ENCODE results near the gene SPARC. TPM values are rescaled to one million over a fixed set of nuclear protein-coding genes. Genes with fewer than 3 reads are reported as not detected.

The SPARC gene
- total RNA-seq, 1 experiment from 2014 or later, result 418 TPM

DNA sequence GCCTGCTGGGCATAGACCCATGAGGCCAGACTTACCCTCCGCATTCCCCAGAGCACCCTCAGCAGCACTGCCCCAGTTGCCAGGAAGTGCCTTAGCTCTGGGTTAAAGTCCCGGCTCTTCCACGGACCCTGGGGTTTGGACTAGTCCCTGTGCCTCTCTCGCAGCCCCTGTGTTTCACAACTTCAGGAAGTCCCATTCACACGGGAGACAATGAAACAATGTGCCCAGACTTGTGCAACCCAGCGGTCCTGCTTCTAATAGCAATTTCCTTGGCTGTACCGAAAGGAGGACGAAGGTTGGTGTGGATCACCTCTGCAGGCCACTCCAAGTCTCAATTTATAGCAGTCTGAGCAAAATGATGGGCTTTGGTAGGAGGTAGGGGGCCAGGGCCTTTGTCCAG, 53.8 kb downstream of the SPARC start:
- ChIA-PET POLR2A (no interaction called here), CTCF (interaction anchor here (1.9 to 2.0 kb wide), 2 partner anchors 19 to 26 kb away, joined by 4 to 12 read pairs; no protein-coding TSS in a partner anchor)
- no peaks in the 10 kb centered on the region for H3K9me3 Mint-ChIP-seq
- ATAC-seq (no peak), DNase-seq (ENCODE audit: low spot score) (no peak)
- no peak for TF ChIP-seq TEAD1 (CRISPR knock-in tag; IDR thresholded peaks at IDR 0.05)
- TF ChIP-seq SMAD3 (CRISPR knock-in tag; IDR thresholded peaks at IDR 0.05; ENCODE audit: borderline replicate concordance), result no peak
- no peak for TF ChIP-seq CBFB (CRISPR knock-in tag; IDR thresholded peaks at IDR 0.05; ENCODE audit: low read depth)
- TF ChIP-seq, protein P1, sequence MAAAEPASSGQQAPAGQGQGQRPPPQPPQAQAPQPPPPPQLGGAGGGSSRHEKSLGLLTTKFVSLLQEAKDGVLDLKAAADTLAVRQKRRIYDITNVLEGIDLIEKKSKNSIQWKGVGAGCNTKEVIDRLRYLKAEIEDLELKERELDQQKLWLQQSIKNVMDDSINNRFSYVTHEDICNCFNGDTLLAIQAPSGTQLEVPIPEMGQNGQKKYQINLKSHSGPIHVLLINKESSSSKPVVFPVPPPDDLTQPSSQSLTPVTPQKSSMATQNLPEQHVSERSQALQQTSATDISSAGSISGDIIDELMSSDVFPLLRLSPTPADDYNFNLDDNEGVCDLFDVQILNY (CRISPR knock-in tag; IDR thresholded peaks at IDR 0.05), result no peak
- TF ChIP-seq, protein P2, sequence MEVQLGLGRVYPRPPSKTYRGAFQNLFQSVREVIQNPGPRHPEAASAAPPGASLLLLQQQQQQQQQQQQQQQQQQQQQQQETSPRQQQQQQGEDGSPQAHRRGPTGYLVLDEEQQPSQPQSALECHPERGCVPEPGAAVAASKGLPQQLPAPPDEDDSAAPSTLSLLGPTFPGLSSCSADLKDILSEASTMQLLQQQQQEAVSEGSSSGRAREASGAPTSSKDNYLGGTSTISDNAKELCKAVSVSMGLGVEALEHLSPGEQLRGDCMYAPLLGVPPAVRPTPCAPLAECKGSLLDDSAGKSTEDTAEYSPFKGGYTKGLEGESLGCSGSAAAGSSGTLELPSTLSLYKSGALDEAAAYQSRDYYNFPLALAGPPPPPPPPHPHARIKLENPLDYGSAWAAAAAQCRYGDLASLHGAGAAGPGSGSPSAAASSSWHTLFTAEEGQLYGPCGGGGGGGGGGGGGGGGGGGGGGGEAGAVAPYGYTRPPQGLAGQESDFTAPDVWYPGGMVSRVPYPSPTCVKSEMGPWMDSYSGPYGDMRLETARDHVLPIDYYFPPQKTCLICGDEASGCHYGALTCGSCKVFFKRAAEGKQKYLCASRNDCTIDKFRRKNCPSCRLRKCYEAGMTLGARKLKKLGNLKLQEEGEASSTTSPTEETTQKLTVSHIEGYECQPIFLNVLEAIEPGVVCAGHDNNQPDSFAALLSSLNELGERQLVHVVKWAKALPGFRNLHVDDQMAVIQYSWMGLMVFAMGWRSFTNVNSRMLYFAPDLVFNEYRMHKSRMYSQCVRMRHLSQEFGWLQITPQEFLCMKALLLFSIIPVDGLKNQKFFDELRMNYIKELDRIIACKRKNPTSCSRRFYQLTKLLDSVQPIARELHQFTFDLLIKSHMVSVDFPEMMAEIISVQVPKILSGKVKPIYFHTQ (CRISPR knock-in tag; IDR thresholded peaks at IDR 0.05), result no peak
- TF ChIP-seq, protein P3, sequence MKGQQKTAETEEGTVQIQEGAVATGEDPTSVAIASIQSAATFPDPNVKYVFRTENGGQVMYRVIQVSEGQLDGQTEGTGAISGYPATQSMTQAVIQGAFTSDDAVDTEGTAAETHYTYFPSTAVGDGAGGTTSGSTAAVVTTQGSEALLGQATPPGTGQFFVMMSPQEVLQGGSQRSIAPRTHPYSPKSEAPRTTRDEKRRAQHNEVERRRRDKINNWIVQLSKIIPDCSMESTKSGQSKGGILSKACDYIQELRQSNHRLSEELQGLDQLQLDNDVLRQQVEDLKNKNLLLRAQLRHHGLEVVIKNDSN (CRISPR knock-in tag; IDR thresholded peaks at IDR 0.05), result no peak
- no peak overlapping the region for H3K27ac Mint-ChIP-seq
- H3K4me3 Mint-ChIP-seq, result no peak overlapping the region
- peaks cover 21% of the 10 kb centered on the region for H3K27me3 Mint-ChIP-seq (ENCODE audit: low read depth)
- no peaks in the 10 kb centered on the region for H3K36me3 Mint-ChIP-seq
- 0 out of 2 replicates have a peak, but pooled peaks cover 4% of the 10 kb centered on the region for H3K4me1 Mint-ChIP-seq

DNA sequence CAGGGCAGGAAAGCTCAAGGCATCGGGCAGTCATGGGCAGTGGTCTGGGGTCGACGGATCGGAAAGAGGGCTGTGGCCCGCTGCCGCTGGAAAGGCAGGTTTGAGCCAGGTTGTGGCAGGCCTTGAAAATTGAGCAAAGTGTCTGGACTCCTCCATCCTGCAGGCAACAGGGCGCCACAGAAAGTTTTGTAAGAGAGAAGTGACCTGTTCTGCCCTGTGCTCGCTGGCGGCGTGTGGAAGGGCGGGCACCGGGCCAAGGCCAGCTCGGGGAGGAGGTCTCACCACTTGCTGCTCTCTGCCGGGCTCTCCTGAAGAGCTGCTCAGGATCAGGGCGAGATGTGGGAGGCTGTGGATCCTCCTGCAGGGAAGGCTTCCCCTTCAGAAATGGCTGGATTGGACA, 54.2 kb downstream of the SPARC start:
- Mint-ChIP-seq H3K9me3 (no peaks in the 10 kb centered on the region), H3K27me3 (ENCODE audit: low read depth) (peaks cover 19% of the 10 kb centered on the region), H3K4me3 (no peak overlapping the region), H3K4me1 (0 out of 2 replicates have a peak, but pooled peaks cover 4% of the 10 kb centered on the region), H3K36me3 (no peaks in the 10 kb centered on the region), H3K27ac (no peak overlapping the region)
- TF ChIP-seq, protein P4, sequence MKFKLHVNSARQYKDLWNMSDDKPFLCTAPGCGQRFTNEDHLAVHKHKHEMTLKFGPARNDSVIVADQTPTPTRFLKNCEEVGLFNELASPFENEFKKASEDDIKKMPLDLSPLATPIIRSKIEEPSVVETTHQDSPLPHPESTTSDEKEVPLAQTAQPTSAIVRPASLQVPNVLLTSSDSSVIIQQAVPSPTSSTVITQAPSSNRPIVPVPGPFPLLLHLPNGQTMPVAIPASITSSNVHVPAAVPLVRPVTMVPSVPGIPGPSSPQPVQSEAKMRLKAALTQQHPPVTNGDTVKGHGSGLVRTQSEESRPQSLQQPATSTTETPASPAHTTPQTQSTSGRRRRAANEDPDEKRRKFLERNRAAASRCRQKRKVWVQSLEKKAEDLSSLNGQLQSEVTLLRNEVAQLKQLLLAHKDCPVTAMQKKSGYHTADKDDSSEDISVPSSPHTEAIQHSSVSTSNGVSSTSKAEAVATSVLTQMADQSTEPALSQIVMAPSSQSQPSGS (CRISPR knock-in tag; IDR thresholded peaks at IDR 0.05; ENCODE audit: borderline replicate concordance, low read depth), result no peak
- ChIA-PET CTCF (interaction anchor here (1.9 to 2.0 kb wide), 2 partner anchors 19 to 26 kb away, joined by 4 to 12 read pairs; no protein-coding TSS in a partner anchor), POLR2A (no interaction called here)
- no peak for DNase-seq (ENCODE audit: low spot score)
- no peak for ATAC-seq

DNA sequence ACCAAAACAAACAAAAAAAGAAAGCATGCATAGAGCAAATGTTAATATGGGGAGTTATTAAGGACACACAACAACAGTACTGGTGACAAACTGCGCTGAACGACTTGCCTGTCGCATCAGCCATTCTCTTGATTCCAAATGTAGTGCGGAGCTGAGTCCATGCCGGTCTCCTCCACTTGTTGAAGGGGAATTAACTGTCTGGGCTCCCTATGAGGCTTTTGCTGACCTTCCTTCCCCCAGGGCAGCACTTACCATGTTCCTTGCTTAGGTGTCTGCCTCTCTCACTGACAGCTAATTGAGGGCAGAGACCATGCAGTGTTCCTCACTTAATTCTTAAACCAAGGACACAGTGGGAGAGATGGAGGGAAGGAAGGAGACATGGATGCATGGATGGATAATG, 54.8 kb downstream of the SPARC start:
- no peak for ATAC-seq
- H3K4me1 Mint-ChIP-seq, result 0 out of 2 replicates have a peak, but pooled peaks cover 4% of the 10 kb centered on the region
- peaks cover 19% of the 10 kb centered on the region for H3K27me3 Mint-ChIP-seq (ENCODE audit: low read depth)
- CTCF ChIA-PET, result interaction anchor here (0.9 to 2.0 kb wide), 3 partner anchors 20 to 27 kb away, joined by 4 to 12 read pairs (median 4); no protein-coding TSS in a partner anchor
- H3K27ac Mint-ChIP-seq, result no peak overlapping the region
- DNase-seq (ENCODE audit: low spot score), result no peak
- no peak overlapping the region for H3K4me3 Mint-ChIP-seq
- no peaks in the 10 kb centered on the region for H3K9me3 Mint-ChIP-seq
- POLR2A ChIA-PET, result no interaction called here
- no peaks in the 10 kb centered on the region for H3K36me3 Mint-ChIP-seq
- no peak for TF ChIP-seq NR1H2 (CRISPR knock-in tag; IDR thresholded peaks at IDR 0.05)
- no peak for TF ChIP-seq KAT7 (CRISPR knock-in tag; IDR thresholded peaks at IDR 0.05; ENCODE audit: borderline replicate concordance)
- TF ChIP-seq RORB (CRISPR knock-in tag; IDR thresholded peaks at IDR 0.05), result no peak
- TF ChIP-seq TP53 (CRISPR knock-in tag; IDR thresholded peaks at IDR 0.05), result no peak
- no peak for TF ChIP-seq SMAD3 (CRISPR knock-in tag; IDR thresholded peaks at IDR 0.05; ENCODE audit: borderline replicate concordance)
- TF ChIP-seq ZNF423 (CRISPR knock-in tag; IDR thresholded peaks at IDR 0.05), result no peak
- no peak for TF ChIP-seq ZNF232 (CRISPR knock-in tag; IDR thresholded peaks at IDR 0.05)
- no peak for TF ChIP-seq EMX1 (CRISPR knock-in tag; IDR thresholded peaks at IDR 0.05)
- no peak for TF ChIP-seq ZNF317 (CRISPR knock-in tag; IDR thresholded peaks at IDR 0.05; ENCODE audit: borderline replicate concordance, low read depth)
- TF ChIP-seq, protein P3 (CRISPR knock-in tag; IDR thresholded peaks at IDR 0.05), result no peak
- TF ChIP-seq ATF1 (CRISPR knock-in tag; IDR thresholded peaks at IDR 0.05), result no peak
- TF ChIP-seq, protein P5, sequence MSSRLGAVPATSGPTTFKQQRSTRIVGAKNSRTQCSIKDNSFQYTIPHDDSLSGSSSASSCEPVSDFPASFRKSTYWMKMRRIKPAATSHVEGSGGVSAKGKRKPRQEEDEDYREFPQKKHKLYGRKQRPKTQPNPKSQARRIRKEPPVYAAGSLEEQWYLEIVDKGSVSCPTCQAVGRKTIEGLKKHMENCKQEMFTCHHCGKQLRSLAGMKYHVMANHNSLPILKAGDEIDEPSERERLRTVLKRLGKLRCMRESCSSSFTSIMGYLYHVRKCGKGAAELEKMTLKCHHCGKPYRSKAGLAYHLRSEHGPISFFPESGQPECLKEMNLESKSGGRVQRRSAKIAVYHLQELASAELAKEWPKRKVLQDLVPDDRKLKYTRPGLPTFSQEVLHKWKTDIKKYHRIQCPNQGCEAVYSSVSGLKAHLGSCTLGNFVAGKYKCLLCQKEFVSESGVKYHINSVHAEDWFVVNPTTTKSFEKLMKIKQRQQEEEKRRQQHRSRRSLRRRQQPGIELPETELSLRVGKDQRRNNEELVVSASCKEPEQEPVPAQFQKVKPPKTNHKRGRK (CRISPR knock-in tag; IDR thresholded peaks at IDR 0.05; ENCODE audit: borderline replicate concordance), result no peak
- TF ChIP-seq, protein P6, sequence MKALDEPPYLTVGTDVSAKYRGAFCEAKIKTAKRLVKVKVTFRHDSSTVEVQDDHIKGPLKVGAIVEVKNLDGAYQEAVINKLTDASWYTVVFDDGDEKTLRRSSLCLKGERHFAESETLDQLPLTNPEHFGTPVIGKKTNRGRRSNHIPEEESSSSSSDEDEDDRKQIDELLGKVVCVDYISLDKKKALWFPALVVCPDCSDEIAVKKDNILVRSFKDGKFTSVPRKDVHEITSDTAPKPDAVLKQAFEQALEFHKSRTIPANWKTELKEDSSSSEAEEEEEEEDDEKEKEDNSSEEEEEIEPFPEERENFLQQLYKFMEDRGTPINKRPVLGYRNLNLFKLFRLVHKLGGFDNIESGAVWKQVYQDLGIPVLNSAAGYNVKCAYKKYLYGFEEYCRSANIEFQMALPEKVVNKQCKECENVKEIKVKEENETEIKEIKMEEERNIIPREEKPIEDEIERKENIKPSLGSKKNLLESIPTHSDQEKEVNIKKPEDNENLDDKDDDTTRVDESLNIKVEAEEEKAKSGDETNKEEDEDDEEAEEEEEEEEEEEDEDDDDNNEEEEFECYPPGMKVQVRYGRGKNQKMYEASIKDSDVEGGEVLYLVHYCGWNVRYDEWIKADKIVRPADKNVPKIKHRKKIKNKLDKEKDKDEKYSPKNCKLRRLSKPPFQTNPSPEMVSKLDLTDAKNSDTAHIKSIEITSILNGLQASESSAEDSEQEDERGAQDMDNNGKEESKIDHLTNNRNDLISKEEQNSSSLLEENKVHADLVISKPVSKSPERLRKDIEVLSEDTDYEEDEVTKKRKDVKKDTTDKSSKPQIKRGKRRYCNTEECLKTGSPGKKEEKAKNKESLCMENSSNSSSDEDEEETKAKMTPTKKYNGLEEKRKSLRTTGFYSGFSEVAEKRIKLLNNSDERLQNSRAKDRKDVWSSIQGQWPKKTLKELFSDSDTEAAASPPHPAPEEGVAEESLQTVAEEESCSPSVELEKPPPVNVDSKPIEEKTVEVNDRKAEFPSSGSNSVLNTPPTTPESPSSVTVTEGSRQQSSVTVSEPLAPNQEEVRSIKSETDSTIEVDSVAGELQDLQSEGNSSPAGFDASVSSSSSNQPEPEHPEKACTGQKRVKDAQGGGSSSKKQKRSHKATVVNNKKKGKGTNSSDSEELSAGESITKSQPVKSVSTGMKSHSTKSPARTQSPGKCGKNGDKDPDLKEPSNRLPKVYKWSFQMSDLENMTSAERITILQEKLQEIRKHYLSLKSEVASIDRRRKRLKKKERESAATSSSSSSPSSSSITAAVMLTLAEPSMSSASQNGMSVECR (CRISPR knock-in tag; IDR thresholded peaks at IDR 0.05; ENCODE audit: borderline replicate concordance), result no peak
- TF ChIP-seq TCF7 (CRISPR knock-in tag; IDR thresholded peaks at IDR 0.05; ENCODE audit: low read depth), result no peak
